GM18519 (cell line): ENCODE measurements around the gene DPEP2.
"Not testable (repeated sequence)": the region's sequence is repeated elsewhere in the genome, so short reads cannot be mapped to it uniquely, and the experiment has no call there.

ENCODE experiments used
- ATAC-seq: cut with Tn5 transposase; IDR thresholded peaks from one replicate; pipeline ENCODE4 v1.9.1; 2021; ENCODE audit warnings: mild to moderate bottlenecking, moderate library complexity; ENCODE audit not compliant: unreplicated experiment, low FRiP score

Gene DPEP2

DNA sequence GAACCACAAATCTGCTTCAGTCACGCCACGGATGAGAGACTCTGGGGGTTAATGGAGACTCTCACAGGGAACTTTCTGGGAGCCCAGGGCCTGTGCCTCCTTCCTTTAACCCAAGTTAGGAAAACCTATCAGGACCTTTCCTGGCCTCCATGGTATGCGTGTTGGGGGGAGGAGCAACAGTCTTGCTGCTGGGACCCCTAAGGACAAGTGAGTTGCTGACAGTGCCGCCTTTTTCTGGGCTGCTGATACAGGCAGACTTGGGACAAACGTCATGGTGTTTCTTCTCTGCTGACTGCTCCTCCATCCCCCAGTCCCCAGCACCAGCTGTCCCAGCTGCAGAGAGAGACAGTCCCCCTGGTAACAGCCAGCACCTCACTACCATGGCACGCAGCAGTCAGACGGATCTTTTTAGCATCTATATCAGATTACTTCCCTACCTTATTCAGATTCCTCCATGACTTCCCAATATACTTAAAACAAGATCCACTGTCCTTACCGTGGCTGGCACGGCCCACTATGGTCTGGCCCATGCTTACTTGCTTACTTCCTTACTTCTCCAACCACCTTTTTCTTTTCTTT is 10.0 kb upstream of the DPEP2 start:
- no peak for ATAC-seq

DNA sequence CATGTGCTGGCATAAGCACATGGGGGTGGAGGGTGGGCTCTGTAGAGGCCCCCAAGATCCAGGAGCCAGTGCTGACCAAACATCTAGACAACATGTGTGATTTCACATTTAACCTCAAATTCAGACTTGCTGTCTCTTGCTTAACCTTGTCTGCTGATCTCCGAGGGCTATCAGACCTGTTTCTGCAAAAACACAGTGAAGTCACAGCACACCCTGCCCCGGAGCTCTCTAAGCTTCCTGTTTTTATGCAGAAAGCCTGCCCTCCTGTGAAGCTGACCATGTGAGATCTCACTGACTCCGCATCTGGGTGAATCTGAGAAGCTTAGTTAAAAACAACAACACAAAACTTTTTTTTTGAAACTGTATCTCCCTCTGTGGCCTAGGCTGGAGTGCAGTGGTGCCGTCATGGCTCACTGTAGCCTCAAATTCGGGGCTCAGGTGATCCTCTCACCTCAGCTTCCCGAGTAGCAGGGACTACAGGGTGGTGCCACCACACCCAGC is 6.6 kb upstream of the DPEP2 start:
- no peak for ATAC-seq

DNA sequence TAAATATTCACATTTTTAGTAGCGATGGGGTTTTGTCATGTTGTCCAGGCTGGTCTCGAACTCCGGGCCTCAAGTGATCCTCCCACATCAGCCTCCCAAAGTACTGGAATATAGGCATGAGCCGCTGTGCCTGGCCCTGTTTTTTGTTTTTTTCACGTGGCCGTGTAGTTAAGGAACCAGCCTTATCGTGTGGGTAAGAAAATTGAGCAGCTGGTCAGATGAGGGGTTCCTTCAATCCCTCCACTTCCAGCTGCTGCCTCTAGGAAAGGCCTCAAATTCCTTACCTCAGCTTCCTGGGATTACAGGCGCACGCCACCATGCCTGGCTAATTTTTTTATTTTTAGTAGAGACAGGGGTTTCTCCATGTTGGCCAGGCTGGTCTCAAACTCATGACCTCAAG is 5.9 kb upstream of the DPEP2 start:
- ATAC-seq: no peak

DNA sequence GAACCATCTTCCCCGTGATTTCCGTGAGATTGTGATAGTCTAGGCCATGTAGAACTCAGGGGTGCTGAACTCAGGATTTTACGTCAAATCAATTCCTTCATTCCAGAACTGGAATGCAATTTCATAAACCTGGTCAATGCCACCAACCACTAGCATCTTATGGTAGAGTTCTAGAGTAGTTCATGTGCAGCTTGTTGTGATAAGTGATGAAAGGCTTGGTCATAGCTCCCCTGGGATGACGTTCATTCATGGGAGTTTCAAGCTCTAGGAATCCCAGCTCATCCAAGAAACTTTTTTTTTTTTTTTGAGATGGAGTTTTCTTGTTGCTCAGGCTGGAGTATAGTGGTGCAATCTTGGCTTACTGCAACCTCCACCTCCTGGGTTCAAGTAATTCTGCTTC is 3.7 kb upstream of the DPEP2 start:
- ATAC-seq: no peak

DNA sequence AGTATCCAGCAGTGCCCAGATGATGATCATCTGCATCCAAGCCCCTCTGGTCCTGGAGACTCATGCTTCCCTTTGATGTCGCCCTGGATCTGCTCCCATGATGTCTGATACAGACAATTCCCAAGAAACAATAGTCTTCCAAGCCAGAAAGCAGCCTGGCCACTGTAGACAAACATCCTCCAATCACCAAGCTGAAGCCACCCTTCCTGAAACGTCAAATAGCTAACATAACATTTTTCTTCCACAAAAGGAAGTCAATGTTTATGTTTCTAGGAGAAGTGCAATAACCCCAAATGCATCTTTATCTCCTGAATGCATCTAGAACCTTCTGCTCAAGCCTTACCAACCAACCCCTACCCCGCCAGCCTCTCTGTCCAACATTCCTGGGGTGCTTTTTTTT is 1.2 kb upstream of the DPEP2 start:
- no peak for ATAC-seq

DNA sequence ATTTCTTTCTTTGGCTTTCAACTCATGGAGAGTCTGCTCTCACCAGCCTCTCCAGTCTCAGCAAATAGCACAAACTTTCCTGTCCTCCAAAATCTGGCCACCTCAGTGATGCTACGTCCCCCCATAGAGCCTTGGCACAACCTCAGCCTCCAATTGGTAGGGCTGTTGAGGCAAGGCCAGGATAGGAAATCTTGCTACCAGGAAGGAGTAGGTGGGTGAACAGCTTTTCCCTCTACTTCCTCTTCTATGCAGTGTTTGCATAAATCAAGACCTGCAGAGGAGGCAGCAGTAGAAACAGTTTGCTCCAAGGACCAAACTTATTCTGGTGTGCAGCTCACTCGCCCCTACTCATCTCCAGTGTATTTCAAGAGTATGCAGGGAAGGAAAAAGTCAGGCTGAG is 701 bp upstream of the DPEP2 start:
- ATAC-seq: no peak

DNA sequence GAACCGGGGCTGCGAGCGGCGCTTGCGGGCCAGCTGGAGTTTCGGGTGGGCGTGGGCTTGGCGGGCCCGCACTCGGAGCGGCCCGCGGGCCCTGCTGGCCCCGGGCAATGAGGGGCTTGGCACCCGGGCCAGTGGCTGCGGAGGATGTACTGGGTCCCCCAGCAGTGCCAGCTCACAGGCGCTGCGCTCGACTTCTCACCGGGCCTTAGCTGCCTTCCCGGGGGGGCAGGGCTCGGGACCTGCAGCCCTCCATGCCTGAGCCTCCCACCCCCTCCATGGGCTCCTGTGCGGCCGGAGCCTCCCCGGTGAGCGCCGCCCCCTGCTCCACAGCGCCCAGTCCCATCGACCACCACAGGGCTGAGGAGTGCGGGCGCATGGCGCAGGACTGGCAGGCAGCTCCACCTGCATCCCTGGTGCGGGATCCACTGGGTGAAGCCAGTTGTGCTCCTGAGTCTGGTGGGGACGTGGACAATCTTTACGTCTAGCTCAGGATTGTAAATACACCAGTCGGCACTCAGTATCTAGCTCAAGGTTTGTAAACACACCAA is 979 bp downstream of the DPEP2 start:
- not testable (repeated sequence) for ATAC-seq

DNA sequence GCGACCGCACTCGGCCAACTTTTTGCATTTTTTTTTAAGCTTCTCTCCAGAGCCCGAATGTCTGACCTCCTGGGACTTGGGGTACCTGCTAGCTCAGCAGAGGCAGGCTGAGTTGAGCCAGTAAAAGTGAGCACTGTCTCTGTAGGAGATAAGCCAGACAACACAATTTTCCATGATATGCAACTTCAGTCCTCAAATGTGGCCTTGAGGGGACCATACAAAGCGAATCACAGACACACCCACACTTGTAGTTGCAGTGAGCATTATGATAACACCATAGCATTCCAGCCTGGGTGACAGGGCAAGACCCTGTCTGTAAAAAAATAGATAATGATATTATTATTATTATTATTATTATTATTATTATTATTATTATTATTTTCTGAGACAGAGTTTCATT is 2.6 kb downstream of the DPEP2 start:
- ATAC-seq: no peak

DNA sequence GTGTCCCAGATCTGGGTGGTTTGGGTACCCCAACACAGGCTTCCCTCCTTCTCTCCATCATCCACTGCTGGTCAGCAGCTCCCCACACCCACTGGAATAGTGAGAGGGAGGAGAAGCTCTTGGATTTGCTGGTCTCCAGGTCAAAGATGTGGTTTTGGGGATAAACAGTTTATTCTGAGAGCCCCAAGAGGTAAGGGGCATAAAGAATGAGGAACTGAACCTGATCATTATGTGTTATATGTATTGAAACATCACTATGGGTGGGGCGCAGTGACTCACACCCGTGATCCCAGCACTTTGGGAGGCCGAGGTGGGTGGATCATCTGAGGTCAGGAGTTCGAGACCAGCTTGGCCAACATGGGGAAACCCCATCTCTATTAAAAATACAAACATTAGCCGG is 3.9 kb downstream of the DPEP2 start:
- ATAC-seq: no peak

DNA sequence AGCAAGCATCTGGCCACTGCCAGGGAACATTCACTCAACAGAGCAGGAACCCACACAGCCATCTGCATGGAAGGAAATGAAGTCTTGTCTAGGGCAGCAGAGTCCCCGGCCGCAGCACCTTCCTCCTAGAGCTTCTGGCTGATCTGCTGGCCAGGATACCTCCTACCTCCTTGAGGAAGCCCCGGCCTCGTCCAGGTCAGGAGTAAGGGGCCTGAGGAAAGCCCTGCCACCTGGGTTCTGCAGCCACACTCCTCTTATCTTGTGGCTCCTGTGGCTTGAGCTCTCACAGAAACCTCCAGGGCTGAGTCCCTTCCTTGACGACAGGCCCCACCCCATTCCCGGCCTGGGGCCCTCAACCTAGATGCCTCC is 5.3 kb downstream of the DPEP2 start:
- not testable (repeated sequence) for ATAC-seq

DNA sequence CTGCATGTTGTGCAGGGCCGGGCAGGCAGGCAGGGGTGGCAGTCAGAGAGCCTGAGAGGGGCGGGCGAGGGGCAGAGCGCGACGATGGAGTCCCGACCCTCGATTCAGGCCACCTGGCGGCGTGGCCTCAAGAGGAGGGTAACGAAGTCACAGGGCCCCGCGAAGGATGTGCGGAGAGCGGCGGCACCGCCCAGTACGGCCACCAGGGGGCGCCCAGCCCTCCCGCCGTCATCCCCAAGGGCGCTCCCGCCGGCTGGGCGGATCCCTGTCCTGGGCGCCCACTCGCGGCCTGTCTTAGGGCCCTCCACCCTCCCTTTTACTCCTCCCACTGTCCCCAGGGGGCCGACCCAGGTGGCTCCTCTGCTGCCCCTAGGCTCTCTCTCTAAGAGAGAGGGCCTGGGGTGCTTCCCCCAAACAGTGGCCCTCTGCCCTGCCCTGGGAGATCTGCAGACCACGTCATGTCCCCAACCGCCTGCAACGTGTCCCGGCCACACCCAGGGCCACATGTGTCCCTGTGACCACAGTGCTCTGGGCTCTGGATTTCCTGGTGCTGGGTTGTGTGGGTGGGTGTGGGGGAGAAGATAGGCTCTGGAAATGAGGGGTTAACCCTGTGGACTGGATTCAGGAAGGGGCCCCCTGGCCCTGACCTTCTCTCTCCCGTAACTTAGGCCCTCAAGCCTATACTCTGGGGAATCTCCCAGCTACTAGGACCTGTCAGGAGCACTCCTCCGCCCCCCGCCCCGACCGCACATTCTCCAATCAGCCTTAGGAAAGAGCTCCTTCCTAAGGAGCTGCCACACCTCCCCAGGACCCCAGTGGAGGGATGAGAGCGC is 5.9 kb downstream of the DPEP2 start:
- ATAC-seq: no peak

DNA sequence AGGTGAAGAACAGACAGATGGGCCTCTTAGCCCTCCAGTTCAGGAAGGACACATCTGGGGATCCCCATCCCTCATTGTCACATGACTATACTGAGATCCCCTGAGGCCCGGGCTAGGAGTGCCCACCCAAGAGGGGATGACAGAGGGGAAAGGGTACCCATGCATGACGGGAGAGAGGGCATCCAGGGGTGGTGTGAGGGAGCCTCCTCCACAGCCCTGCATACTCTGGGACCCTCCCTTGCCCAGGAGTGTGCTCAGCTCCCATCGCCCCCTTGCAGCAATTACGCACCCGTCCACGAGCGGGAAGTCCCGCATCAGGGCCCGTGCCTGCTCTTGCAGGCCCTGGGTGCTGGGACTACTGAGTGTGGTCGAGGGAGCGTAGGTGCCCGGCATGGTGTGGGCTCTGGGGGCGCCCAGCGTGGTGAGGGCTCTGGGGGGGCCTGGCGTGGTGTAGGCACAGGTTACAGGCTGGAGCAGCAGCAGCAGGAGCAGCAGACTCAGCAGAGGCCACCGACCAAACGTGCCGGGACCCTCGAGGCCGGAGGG is 6.5 kb downstream of the DPEP2 start:
- no peak for ATAC-seq

DNA sequence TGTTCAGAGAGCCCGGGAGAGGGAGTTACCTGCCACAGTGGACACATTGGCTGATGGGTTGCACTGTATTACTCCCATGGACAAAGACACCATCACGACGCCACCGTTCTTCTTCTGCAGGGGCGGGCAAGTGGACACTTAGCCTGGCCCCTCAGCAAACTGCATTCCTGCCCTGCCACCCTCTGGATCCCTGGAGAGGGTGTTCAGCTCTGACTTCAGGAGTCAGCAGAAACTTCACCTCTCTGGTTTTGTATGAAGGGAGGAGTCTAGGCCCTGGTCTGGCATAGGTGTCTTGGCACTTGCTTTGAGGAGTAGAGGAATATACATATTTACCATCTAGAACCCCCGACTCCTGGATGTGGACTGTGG is 9.3 kb downstream of the DPEP2 start:
- no peak for ATAC-seq

DNA sequence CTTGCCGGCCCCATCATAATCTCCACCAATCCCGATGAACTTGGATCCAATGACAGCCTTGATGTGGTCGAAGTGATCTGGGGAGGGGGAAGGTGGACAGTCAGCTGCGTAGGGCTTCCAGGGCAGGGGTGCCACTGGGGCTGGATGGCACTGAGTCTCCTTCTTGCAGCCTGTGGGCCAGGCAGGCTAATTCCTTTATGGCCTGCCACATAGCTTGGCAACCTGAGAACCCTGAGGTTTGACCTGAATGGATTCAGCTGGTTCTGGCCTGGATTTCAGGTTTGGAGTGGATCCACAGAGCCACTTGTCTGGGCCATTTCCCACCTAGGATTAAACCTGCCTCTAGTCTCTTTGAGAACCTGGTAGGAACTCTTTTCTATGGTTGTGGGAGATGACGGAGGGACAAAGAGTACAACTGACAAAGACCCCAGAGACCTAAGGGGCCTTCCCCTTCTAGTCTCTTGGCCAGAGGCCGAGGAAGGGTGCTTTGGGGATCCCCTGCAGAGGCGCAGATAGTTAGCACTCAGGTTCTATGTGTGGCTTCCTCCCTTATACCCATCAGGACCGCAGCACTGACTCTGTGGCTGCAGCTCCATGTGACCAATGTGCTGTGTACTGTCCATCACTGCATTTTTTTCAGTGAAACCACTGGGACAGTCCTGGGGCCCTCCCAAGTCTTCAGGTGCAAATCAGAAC is 9.8 kb downstream of the DPEP2 start:
- no peak for ATAC-seq

DNA sequence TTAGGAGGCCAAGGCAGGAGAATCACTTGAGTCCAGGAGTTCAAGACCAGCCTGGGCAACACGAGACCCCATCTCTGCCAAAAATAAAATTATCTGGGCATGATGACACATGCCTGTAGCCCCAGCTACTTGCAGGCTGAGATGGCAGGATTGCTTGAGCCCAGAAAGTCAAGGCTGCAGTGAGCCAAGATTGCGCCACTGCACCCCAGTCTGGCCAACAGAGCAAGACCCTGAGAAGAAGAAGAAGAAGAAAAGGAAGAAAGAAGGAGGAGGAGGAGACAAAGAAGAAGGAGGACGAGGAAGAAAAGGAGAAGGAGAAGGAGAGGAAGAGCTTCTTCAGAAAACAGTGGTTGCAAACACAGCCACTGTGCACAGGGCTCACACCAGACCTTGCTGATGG is 10.6 kb downstream of the DPEP2 start:
- no peak for ATAC-seq

DNA sequence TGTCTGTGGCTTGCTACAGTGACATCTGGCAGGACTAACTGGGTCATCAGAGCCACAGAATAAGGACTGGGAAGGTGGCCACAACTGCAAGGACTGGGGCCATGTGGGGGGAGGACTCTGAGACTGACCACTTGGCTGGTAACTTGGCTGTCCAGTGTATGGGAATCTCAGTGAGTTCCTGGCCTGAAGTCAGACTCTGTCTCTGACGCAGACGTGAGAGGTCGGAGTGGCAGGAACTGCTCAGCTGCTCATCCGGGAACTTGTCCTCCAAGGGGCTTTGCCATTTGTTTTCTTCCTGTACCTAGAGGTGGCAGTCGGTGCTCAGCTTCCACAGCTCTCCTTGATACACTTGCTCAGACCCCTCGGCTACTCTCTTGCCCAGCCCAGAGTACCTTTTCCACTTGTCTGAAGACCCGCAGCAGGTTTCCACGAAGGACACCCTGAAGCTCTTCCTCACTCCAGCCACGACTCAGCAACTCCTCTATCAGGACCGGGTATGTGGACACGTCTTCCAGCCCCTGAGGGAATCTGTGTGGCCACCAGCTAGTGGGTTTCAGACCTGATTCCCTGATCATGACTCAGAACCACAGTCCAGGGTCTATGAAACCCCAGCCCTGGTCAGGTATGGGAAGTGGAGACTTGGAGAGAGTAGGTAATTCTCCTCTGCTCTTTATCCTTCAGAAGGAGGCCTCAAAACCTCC is 11.7 kb downstream of the DPEP2 start:
- no peak for ATAC-seq

DNA sequence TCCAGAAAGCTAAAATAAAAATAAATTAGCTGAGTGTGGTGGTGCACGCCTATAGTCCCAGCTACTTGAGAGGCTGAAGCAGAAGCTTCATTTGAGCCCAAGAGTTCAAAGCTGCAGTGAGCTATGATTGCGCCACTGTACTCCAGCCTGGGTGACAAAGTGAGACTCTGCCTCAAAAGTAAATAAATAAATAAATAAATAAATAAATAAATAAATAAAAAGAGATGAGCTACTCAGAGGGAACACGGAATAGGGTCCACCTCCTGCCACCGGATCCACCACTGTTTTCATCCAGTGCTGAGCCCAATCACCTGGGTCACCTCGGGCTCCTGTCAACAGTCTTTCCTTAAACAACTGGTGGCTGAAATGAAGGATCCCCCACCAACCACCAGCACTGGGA is 12.3 kb downstream of the DPEP2 start:
- ATAC-seq: no peak

DNA sequence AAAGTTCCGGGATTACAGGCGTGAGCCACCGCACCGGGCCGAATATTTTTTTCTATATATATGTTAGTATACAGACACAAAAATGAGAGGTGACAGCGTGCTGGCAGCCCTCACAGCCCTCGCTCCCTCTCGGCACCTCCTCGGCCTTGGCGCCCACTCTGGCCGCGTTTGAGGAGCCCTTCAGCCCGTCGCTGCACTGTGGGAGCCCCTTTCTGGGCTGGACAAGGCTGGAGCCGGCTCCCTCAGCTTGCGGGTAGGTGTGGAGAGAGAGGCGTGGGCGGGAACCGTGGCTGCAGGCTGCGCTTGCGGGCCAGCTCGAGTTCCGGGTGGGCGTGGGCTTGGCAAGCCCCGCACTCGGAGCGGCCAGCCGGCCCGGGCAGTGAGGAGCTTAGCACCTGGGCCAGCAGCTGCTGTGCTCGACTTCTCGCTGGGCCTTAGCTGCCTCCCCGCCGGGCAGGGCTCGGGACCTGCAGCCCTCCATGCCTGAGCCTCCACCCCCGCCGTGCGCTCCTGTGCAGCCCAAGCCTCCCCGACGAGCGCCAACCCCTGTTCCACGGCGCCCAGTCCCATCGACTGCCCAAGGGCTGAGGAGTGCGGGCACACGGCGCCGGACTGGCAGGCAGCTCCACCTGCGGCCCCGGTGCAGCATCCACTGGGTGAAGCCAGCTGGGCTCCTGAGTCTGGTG is 17.1 kb downstream of the DPEP2 start:
- ATAC-seq: no peak

DNA sequence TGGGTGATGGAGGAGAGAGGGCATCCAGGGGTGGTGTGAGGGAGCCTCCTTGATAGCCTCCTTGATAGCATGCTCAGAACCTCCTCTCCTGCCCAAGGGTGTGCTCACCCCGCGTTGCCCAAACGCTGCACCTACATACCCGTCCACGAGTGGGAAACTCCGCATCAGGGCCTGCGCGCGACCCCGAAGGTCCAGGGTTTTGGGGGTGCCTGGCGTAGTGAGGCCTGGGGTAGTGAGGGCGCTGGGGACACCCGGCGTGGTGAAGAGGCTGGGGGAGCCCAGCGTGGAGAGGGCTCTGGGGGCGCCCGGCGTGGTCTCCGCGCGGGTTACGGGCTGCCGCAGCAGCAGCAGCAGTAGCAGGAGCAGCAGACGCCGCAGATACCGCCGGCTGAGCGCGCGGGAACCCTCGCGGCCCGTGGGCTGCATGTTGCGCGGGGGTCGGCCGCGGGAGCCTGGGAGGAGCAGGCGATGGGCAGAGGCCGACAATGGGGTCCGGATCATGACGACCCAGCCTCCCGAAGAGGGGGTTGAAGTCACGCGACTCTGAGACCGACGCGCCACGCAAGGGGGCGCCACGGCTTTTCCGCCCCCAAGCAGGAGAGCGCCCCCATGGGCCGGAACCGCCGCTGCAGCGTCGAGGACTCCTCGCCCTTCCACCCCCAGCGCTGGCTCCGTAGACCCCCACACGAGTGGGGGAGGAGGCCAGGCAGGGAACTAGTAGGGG is 19.2 kb downstream of the DPEP2 start, which contains the start of gene DPEP3:
TSS of gene DPEP3 (minus strand) at position 545 of the 724 bp plus-strand sequence. CDS start at position 426, 119 bp downstream.
- ATAC-seq: no peak
